ENCODE results near the gene AFF2. TPM values are rescaled to one million over a fixed set of nuclear protein-coding genes. Genes with fewer than 3 reads are reported as not detected.

Gene AFF2
- total RNA-seq, 1 experiment from 2014 or later = 0.05 TPM

DNA sequence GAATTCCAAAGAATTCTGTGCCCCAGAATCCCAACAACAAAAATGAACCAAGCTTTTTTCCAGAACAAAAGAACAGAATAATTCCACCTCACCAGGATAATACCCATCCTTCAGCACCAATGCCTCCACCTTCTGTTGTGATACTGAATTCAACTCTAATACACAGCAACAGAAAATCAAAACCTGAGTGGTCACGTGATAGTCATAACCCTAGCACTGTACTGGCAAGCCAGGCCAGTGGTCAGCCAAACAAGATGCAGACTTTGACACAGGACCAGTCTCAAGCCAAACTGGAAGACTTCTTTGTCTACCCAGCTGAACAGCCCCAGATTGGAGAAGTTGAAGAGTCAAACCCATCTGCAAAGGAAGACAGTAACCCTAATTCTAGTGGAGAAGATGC lies 161.6 kb downstream of the AFF2 start:
- TF ChIP-seq SP1 (IDR thresholded peaks at IDR 0.05; ENCODE audit: low read depth) (no peak), POLR2AphosphoS5 (IDR thresholded peaks at IDR 0.05; ENCODE audit: low read depth, low read length) (no peak), SIN3A (IDR thresholded peaks at IDR 0.05; ENCODE audit: low read depth) (no peak)
- TF ChIP-seq, protein P1, sequence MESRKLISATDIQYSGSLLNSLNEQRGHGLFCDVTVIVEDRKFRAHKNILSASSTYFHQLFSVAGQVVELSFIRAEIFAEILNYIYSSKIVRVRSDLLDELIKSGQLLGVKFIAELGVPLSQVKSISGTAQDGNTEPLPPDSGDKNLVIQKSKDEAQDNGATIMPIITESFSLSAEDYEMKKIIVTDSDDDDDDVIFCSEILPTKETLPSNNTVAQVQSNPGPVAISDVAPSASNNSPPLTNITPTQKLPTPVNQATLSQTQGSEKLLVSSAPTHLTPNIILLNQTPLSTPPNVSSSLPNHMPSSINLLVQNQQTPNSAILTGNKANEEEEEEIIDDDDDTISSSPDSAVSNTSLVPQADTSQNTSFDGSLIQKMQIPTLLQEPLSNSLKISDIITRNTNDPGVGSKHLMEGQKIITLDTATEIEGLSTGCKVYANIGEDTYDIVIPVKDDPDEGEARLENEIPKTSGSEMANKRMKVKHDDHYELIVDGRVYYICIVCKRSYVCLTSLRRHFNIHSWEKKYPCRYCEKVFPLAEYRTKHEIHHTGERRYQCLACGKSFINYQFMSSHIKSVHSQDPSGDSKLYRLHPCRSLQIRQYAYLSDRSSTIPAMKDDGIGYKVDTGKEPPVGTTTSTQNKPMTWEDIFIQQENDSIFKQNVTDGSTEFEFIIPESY (IDR thresholded peaks at IDR 0.05; ENCODE audit: extremely low read depth, insufficient replicate concordance, low read length) = no peak
- TF ChIP-seq, protein P2, sequence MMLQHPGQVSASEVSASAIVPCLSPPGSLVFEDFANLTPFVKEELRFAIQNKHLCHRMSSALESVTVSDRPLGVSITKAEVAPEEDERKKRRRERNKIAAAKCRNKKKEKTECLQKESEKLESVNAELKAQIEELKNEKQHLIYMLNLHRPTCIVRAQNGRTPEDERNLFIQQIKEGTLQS (IDR thresholded peaks at IDR 0.05) = no peak
- Histone ChIP-seq H3K79me2 (ENCODE audit: insufficient read depth, low read length) (no peaks in the 10 kb centered on the region), H4K20me1 (ENCODE audit: insufficient read depth) (no peaks in the 10 kb centered on the region), H3K36me3 (ENCODE audit: control insufficient read depth in 1 of 2, insufficient read depth in 2 of 2, low read length in 2 of 2) (no peaks in the 10 kb centered on the region), H3K9ac (ENCODE audit: low read length) (no peak overlapping the region), H3K27me3 (ENCODE audit: insufficient read depth, low read length) (no peaks in the 10 kb centered on the region), H3K4me1 (ENCODE audit: control insufficient read depth in 1 of 2, insufficient read depth in 2 of 2, low read length in 2 of 2) (no peaks in the 10 kb centered on the region), H3K4me2 (ENCODE audit: low read length) (no peak overlapping the region), H3K27ac (ENCODE audit: low read depth, low read length) (no peak overlapping the region), H3K4me3 (replicated peaks in 1 of 2; ENCODE audit: low read depth in 1 of 2, low read length in 2 of 2) (no peak overlapping the region), H3K9me3 (ENCODE audit: control insufficient read depth in 1 of 2, insufficient read depth in 1 of 2, low read depth in 1 of 2, low read length in 2 of 2) (no peaks in the 10 kb centered on the region), H3K9me2 (ENCODE audit: insufficient read depth) (no peaks in the 10 kb centered on the region), H2AFZ (ENCODE audit: low read depth, low read length, poor library complexity, severe bottlenecking) (no peak overlapping the region)
- ATAC-seq (no peak), DNase-seq (ENCODE audit: low read depth, low spot score) (no peak)
- ChIA-PET POLR2A (no interaction called here), RAD21 (ENCODE audit: low non-redundant PET in 1 of 2, low total read pairs in 2 of 2, uncharacterized antibody in 2 of 2, unreplicated experiment in 2 of 2) (no interaction called here), CTCF (no interaction called here)
- no TSS peak for BruUV-seq (replicated peaks)
- intact Hi-C loops (cut with micrococcal nuclease) = no loop called here

DNA sequence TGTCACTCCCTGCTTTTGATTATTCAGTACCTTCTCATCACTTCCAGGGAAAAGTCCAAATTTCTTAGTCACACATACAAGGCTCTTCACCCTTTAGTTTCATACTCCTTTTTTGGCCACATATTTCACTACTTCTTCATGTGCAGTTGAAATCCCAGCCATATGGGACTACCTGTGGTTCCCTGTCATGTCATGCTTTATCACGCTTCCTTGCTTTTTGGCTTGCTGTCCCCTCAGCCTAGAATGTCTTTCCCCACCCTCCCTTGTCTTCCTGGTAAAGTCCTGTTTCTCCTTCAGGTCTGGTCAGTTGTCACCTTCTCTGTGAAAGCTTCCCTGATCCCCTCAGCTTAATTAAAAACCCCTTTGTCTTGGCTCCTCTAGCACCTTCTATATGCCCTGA lies 163.8 kb downstream of the AFF2 start:
- no peak overlapping the region for H3K4me3 ChIP-seq (replicated peaks in 1 of 2; ENCODE audit: low read depth in 1 of 2, low read length in 2 of 2)
- ATAC-seq (no peak), DNase-seq (ENCODE audit: low read depth, low spot score) (no peak)
- H3K9me3 ChIP-seq (ENCODE audit: control insufficient read depth in 1 of 2, insufficient read depth in 1 of 2, low read depth in 1 of 2, low read length in 2 of 2) = no peaks in the 10 kb centered on the region
- ChIA-PET POLR2A (no interaction called here), CTCF (no interaction called here), RAD21 (ENCODE audit: low non-redundant PET in 1 of 2, low total read pairs in 2 of 2, uncharacterized antibody in 2 of 2, unreplicated experiment in 2 of 2) (no interaction called here)
- no peak overlapping the region for H3K9ac ChIP-seq (ENCODE audit: low read length)
- intact Hi-C loops (cut with micrococcal nuclease) = no loop called here
- no TSS peak for BruUV-seq (replicated peaks)
- H3K79me2 ChIP-seq (ENCODE audit: insufficient read depth, low read length) = no peaks in the 10 kb centered on the region
- no peaks in the 10 kb centered on the region for H4K20me1 ChIP-seq (ENCODE audit: insufficient read depth)
- no peaks in the 10 kb centered on the region for H3K9me2 ChIP-seq (ENCODE audit: insufficient read depth)
- H3K27me3 ChIP-seq (ENCODE audit: insufficient read depth, low read length) = no peaks in the 10 kb centered on the region
- no peak overlapping the region for H3K4me2 ChIP-seq (ENCODE audit: low read length)
- no peak overlapping the region for H2AFZ ChIP-seq (ENCODE audit: low read depth, low read length, poor library complexity, severe bottlenecking)
- H3K36me3 ChIP-seq (ENCODE audit: control insufficient read depth in 1 of 2, insufficient read depth in 2 of 2, low read length in 2 of 2) = no peaks in the 10 kb centered on the region
- H3K4me1 ChIP-seq (ENCODE audit: control insufficient read depth in 1 of 2, insufficient read depth in 2 of 2, low read length in 2 of 2) = no peaks in the 10 kb centered on the region
- no peak overlapping the region for H3K27ac ChIP-seq (ENCODE audit: low read depth, low read length)
- TF ChIP-seq TCF7L2 (IDR thresholded peaks at IDR 0.05; ENCODE audit: borderline replicate concordance, extremely low read depth, insufficient read depth, insufficient read length) (no peak), ELF1 (IDR thresholded peaks at IDR 0.05; ENCODE audit: borderline replicate concordance, low read depth) (no peak), REST (IDR thresholded peaks at IDR 0.05; ENCODE audit: low read depth) (no peak), POLR2AphosphoS5 (IDR thresholded peaks at IDR 0.05; ENCODE audit: low read depth, low read length) (no peak), EZH2phosphoT487 (IDR thresholded peaks at IDR 0.05; ENCODE audit: borderline replicate concordance) (no peak), YY1 (IDR thresholded peaks at IDR 0.05; ENCODE audit: extremely low read depth, insufficient replicate concordance, low read depth, low read length) (no peak), SRF (IDR thresholded peaks at IDR 0.05; ENCODE audit: low read depth) (no peak), JUND (IDR thresholded peaks at IDR 0.05) (no peak), EZH2 (IDR thresholded peaks at IDR 0.05) (no peak), EGR1 (IDR thresholded peaks at IDR 0.05; ENCODE audit: low read depth) (no peak)
- TF ChIP-seq, protein P2 (IDR thresholded peaks at IDR 0.05) = no peak

Measured in HCT116 (cell line).